SKM-1 (cell line): ENCODE measurements around the gene TTLL12.

Source experiments
- DNase-seq: peaks from one replicate; lab custom pipeline; 2025; ENCODE audit not compliant: unreplicated experiment; lab: John Stamatoyannopoulos, UW

The TTLL12 gene

GRCh38 chr22:43129426-43130425 is 57.2 kb downstream of the TTLL12 start:
- no peak for DNase-seq

GRCh38 chr22:43128928-43129424 is 58.0 kb downstream of the TTLL12 start:
- DNase-seq, result no peak

- no peak for DNase-seq
Measured at GRCh38 chr22:43128116-43128515, 58.8 kb downstream of the TTLL12 start.

- no peak for DNase-seq
Measured at GRCh38 chr22:43127166-43127908, 59.6 kb downstream of the TTLL12 start.

GRCh38 chr22:43126501-43127165 is 60.3 kb downstream of the TTLL12 start:
- no peak for DNase-seq

GRCh38 chr22:43118953-43119458 is 67.9 kb downstream of the TTLL12 start:
- no peak for DNase-seq

- no peak for DNase-seq
Measured at GRCh38 chr22:43118024-43118849, 68.7 kb downstream of the TTLL12 start.

GRCh38 chr22:43116932-43117331 is 70.0 kb downstream of the TTLL12 start:
- no peak for DNase-seq
